ENCODE measurements around the gene C19orf81.
A peak's percentile ranks its signal among the peaks of the same experiment; 100 is the strongest.

C19orf81 gene

GRCh38 chr19:50657712-50658440, 8.6 kb downstream of the C19orf81 start:
- Histone ChIP-seq H3K9ac (peak overlapping the region; percentile 86), H3K4me1 (peaks cover 39% of the 10 kb centered on the region), H4K20me1 (peaks cover 31% of the 10 kb centered on the region), H3K27ac (peak overlapping the region; percentile 95), H3K4me2 (peak overlapping the region; percentile 97), H3K27me3 (no peaks in the 10 kb centered on the region), H3K36me3 (peaks cover 10% of the 10 kb centered on the region), H3K4me3 (peak overlapping the region; percentile 80), H3K9me3 (peaks cover 6% of the 10 kb centered on the region; the same call in 1 of the 2 replicates)
- no peak for TF ChIP-seq Cebpa-rat (IDR thresholded peaks at IDR 0.05)

- H3K9ac ChIP-seq = peak overlapping the region; percentile 86
- TF ChIP-seq Cebpa-rat (IDR thresholded peaks at IDR 0.05) = no peak
- H3K4me3 ChIP-seq = peak overlapping the region; percentile 80
- H3K9me3 ChIP-seq = peaks cover 6% of the 10 kb centered on the region; the same call in 1 of the 2 replicates
- H3K27ac ChIP-seq = peak overlapping the region; percentile 95
- peaks cover 10% of the 10 kb centered on the region for H3K36me3 ChIP-seq
- peak overlapping the region; percentile 97 for H3K4me2 ChIP-seq
- H4K20me1 ChIP-seq = peaks cover 39% of the 10 kb centered on the region
- H3K27me3 ChIP-seq = no peaks in the 10 kb centered on the region
- H3K4me1 ChIP-seq = peaks cover 39% of the 10 kb centered on the region
Observed at GRCh38 chr19:50658441-50659317, 9.4 kb downstream of the C19orf81 start.

- Histone ChIP-seq H3K27ac (no peak overlapping the region), H3K9me3 (peaks cover 6% of the 10 kb centered on the region; the same call in 1 of the 2 replicates), H3K27me3 (no peaks in the 10 kb centered on the region), H3K9ac (no peak overlapping the region), H3K4me1 (peaks cover 39% of the 10 kb centered on the region), H3K4me3 (peak overlapping the region; percentile 80), H4K20me1 (peaks cover 48% of the 10 kb centered on the region), H3K36me3 (peaks cover 10% of the 10 kb centered on the region), H3K4me2 (peak overlapping the region; percentile 97)
- no peak for TF ChIP-seq Cebpa-rat (IDR thresholded peaks at IDR 0.05)
Observed at GRCh38 chr19:50659318-50660087, 10.3 kb downstream of the C19orf81 start.

DNA sequence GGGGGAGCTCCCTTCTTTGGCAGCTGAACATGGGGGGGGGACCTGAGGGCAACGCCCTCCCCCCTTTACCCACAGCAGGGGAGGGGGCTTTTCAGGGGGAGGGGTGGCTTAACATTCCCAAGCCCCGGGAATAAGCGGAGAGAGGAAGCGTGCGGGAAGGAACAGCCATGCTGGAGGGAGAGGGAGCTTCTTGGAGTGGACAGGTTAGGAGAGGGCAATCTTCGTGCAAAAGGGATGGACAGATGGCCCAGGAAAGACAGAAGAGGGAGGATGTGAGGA, 10.8 kb downstream of the C19orf81 start:
- Histone ChIP-seq H3K9me3 (peaks cover 1% of the 10 kb centered on the region; the same call in 1 of the 2 replicates), H3K27ac (no peak overlapping the region), H4K20me1 (peaks cover 53% of the 10 kb centered on the region), H3K36me3 (peaks cover 12% of the 10 kb centered on the region), H3K27me3 (0 out of 2 replicates have a peak, but pooled peaks cover 1% of the 10 kb centered on the region), H3K4me1 (peaks cover 39% of the 10 kb centered on the region), H3K9ac (no peak overlapping the region), H3K4me2 (peak overlapping the region; percentile 64), H3K4me3 (no peak overlapping the region)
- no peak for TF ChIP-seq Cebpa-rat (IDR thresholded peaks at IDR 0.05)

GRCh38 chr19:50661023-50661422, 11.8 kb downstream of the C19orf81 start:
- no peak overlapping the region for H3K27ac ChIP-seq
- peak overlapping the region; percentile 64 for H3K4me2 ChIP-seq

DNA sequence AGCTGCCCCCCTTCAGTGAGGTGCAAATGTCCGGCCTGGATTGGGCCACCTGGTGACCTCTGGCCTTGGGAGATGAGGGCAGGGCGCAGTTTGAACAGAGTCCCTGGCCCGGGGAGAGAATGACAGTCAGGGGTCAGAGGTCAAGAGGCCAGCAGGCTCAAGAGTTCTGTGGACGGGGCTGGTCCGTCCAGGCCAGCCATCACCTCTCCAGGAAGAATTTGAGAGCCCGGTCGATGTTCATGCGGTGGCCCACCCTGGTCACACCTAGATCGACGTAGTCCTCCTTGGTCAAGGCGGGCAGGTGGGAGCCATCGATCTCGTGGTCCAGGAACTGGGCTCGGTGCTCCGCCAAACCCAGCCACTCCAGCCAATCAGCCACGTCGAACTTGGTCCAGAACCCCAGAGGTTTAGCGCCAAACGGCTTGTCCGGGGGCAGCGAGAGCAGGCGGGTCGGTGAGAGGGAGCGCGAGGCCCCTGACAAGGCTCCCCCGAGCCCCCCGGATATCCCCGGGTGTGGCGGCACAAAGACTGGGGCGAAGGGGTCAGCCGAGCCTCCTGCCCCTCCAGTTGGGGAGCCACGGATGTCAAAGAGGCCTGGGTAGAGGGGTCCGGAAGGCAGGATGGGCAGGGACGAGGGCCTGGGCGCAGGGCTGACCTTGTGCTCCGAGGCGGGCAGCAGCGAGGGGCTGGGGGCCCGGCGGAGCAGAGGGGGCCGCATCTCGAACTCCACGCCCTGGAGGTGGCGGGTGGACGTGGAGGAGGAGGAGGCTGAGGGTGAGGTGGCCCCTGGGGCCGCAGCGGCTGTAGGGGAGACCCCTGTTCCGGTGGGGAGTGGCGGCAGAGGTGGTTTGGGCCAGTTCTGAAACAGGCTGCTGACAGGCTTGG, 12.8 kb downstream of the C19orf81 start:
- Histone ChIP-seq H3K27me3 (peaks cover 21% of the 10 kb centered on the region), H3K4me1 (peaks cover 41% of the 10 kb centered on the region), H3K4me3 (no peak overlapping the region), H3K4me2 (peak overlapping the region; percentile 64), H3K9me3 (no peaks in the 10 kb centered on the region; the same call in 1 of the 2 replicates), H3K27ac (no peak overlapping the region), H4K20me1 (peaks cover 71% of the 10 kb centered on the region), H3K9ac (no peak overlapping the region), H3K36me3 (peaks cover 17% of the 10 kb centered on the region)
- TF ChIP-seq Cebpa-rat (IDR thresholded peaks at IDR 0.05) = no peak

More at GRCh38 chr19:50661023-50661422, 11.8 kb downstream of the C19orf81 start:
- peaks cover 41% of the 10 kb centered on the region for H3K4me1 ChIP-seq
- H3K27me3 ChIP-seq = peaks cover 11% of the 10 kb centered on the region
- TF ChIP-seq Cebpa-rat (IDR thresholded peaks at IDR 0.05) = no peak
- no peak overlapping the region for H3K9ac ChIP-seq
- H3K9me3 ChIP-seq = no peaks in the 10 kb centered on the region; the same call in 1 of the 2 replicates
- peaks cover 17% of the 10 kb centered on the region for H3K36me3 ChIP-seq
- H4K20me1 ChIP-seq = peaks cover 62% of the 10 kb centered on the region
- no peak overlapping the region for H3K4me3 ChIP-seq

GRCh38 chr19:50662651-50663481, 13.6 kb downstream of the C19orf81 start:
- H3K27me3 ChIP-seq = peaks cover 30% of the 10 kb centered on the region
- H3K4me2 ChIP-seq = no peak overlapping the region
- peaks cover 80% of the 10 kb centered on the region for H4K20me1 ChIP-seq
- no peak overlapping the region for H3K4me3 ChIP-seq
- H3K4me1 ChIP-seq = peaks cover 33% of the 10 kb centered on the region
- H3K27ac ChIP-seq = no peak overlapping the region
- peaks cover 19% of the 10 kb centered on the region for H3K36me3 ChIP-seq
- no peaks in the 10 kb centered on the region; the same call in 1 of the 2 replicates for H3K9me3 ChIP-seq
- no peak for TF ChIP-seq Cebpa-rat (IDR thresholded peaks at IDR 0.05)
- H3K9ac ChIP-seq = no peak overlapping the region

GRCh38 chr19:50663482-50663790, 14.2 kb downstream of the C19orf81 start:
- Histone ChIP-seq H3K27ac (no peak overlapping the region), H3K36me3 (peaks cover 23% of the 10 kb centered on the region), H3K4me3 (no peak overlapping the region), H4K20me1 (peaks cover 85% of the 10 kb centered on the region), H3K9me3 (no peaks in the 10 kb centered on the region; the same call in 1 of the 2 replicates), H3K27me3 (peaks cover 35% of the 10 kb centered on the region), H3K4me1 (peaks cover 33% of the 10 kb centered on the region), H3K4me2 (no peak overlapping the region), H3K9ac (no peak overlapping the region)
- no peak for TF ChIP-seq Cebpa-rat (IDR thresholded peaks at IDR 0.05)

Data from BLaER1 (cell line).